Bronchial epithelial cell (primary cell): Measurements from ENCODE around the gene DNAH12. TPM values are rescaled to one million over a fixed set of nuclear protein-coding genes. Genes with fewer than 3 reads are reported as not detected.
"Not testable (repeated sequence)": the region's sequence is repeated elsewhere in the genome, so short reads cannot be mapped to it uniquely, and the experiment has no call there.

Experiments used
- DNase-seq: peaks from one replicate; pipeline ENCODE4 v3.0.0-alpha.2; 2010; ENCODE audit warnings: low read depth
- FAIRE-seq: peaks from 2 replicates; lab custom pipeline; 2011; peaks lifted over from hg19 to GRCh38; lab: Jason Lieb, UNC
- H3K27me3 ChIP-seq: 2 replicates; pipeline ENCODE4 v1.5.1; 2011; ENCODE audit warnings: low read length; ENCODE audit not compliant: control insufficient read depth, insufficient read depth
- H3K36me3 ChIP-seq: 2 replicates; pipeline ENCODE4 v1.5.1; 2011; ENCODE audit warnings: low read length; ENCODE audit not compliant: control insufficient read depth, insufficient read depth
- H3K4me3 ChIP-seq: 2 replicates; pipeline ENCODE4 v1.5.1; 2011; ENCODE audit warnings: mild to moderate bottlenecking, low read depth, low read length, control low read depth
- CTCF ChIP-seq: IDR thresholded peaks from 2 replicates; pipeline ENCODE4 v1.5.1; 2011; ENCODE audit warnings: mild to moderate bottlenecking, moderate library complexity, low read length, control low read depth, inconsistent platforms; ENCODE audit not compliant: insufficient read depth, severe bottlenecking
- total RNA-seq: library from RNA; depleted of rRNA; stranded (reverse); fragments of >200 nt; gene quantifications from 2 replicates; pipeline ENCODE4 v1.2.1, GENCODE V29; 2014

DNAH12 gene
- total RNA-seq, 1 donor from 2014 or later, result under 0.01 TPM

- FAIRE-seq, result no peak
- H3K4me3 ChIP-seq, result no peak overlapping the region
- DNase-seq, result no peak
- TF ChIP-seq CTCF, result no peak
- no peaks in the 10 kb centered on the region for H3K36me3 ChIP-seq
- H3K27me3 ChIP-seq, result no peaks in the 10 kb centered on the region
These were observed 173.8 kb downstream of the DNAH12 start for GRCh38 chr3:57370341-57370740.

GRCh38 chr3:57365089-57365488 is 179.1 kb downstream of the DNAH12 start:
- H3K27me3 ChIP-seq, H3K4me3 ChIP-seq, H3K36me3 ChIP-seq, FAIRE-seq, DNase-seq: not testable (repeated sequence)

- not testable (repeated sequence) for FAIRE-seq, H3K4me3 ChIP-seq, DNase-seq, H3K27me3 ChIP-seq, H3K36me3 ChIP-seq
These were observed 187.9 kb downstream of the DNAH12 start for GRCh38 chr3:57356275-57356674.

GRCh38 chr3:57354768-57355167 is 189.4 kb downstream of the DNAH12 start:
- no peak for TF ChIP-seq CTCF
- FAIRE-seq, result no peak

GRCh38 chr3:57350271-57350670 is 193.9 kb downstream of the DNAH12 start:
- DNase-seq, result no peak
- Histone ChIP-seq H3K36me3 (no peaks in the 10 kb centered on the region), H3K4me3 (no peak overlapping the region), H3K27me3 (no peaks in the 10 kb centered on the region)
- FAIRE-seq, result no peak
- no peak for TF ChIP-seq CTCF

More at GRCh38 chr3:57354768-57355167, 189.4 kb downstream of the DNAH12 start:
- no peak for DNase-seq
- no peaks in the 10 kb centered on the region for H3K27me3 ChIP-seq
- no peak overlapping the region for H3K4me3 ChIP-seq
- H3K36me3 ChIP-seq, result no peaks in the 10 kb centered on the region

- H3K4me3 ChIP-seq, H3K36me3 ChIP-seq, H3K27me3 ChIP-seq, DNase-seq, FAIRE-seq: not testable (repeated sequence)
These were observed 205.0 kb downstream of the DNAH12 start for GRCh38 chr3:57339071-57339642.

GRCh38 chr3:57338272-57339070 is 205.7 kb downstream of the DNAH12 start:
- H3K4me3 ChIP-seq, H3K27me3 ChIP-seq, DNase-seq, FAIRE-seq, H3K36me3 ChIP-seq: not testable (repeated sequence)
